Subcutaneous adipose tissue (tissue), 4 donors: ENCODE data around the gene ART4. TPM values are rescaled to one million over a fixed set of nuclear protein-coding genes. Genes with fewer than 3 reads are reported as not detected.

Source experiments
- CTCF ChIP-seq: fragments of 450-650 bp; IDR thresholded peaks from one replicate; pipeline ENCODE4 v1.5.1; 2016; ENCODE audit warnings: low read depth, mild to moderate bottlenecking, control low read depth, antibody characterized with exemption, moderate library complexity
- total RNA-seq, 4 donors: library from RNA; depleted of rRNA; stranded (reverse); fragments of >200 nt; gene quantifications; one replicate each; pipeline ENCODE4 v1.1.0, GENCODE V29; 2016

ART4 gene
- total RNA-seq, 4 donors from 2014 or later = 0.33 to 1.9 (median 0.61) TPM

- TF ChIP-seq CTCF = no peak
These were observed 27.9 kb upstream of the ART4 start for GRCh38 chr12:14871247-14871646.

- TF ChIP-seq CTCF = no peak
These were observed 25.7 kb upstream of the ART4 start for GRCh38 chr12:14868916-14869506.

DNA sequence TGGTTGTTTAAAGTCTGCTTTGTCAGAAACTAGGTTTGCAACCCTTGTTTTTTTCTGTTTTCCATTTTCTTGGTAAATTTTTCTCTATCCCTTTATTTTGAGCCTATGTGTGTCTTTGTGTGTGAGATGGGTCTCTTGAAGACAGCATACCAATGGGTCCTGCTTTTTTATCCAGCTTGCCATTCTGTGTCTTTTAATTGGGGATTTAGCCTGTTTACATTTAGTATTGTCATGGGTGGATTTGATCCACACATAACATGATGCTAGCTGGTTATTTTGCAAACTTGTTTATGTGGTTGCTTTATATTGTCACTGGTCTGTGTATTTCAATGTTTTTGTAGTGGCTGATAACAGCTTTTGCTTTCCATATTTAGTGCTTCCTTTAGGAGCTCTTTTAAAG is 17.2 kb upstream of the ART4 start:
- no peak for TF ChIP-seq CTCF

GRCh38 chr12:14858513-14858912 is 15.2 kb upstream of the ART4 start:
- no peak for TF ChIP-seq CTCF

- TF ChIP-seq CTCF = no peak
These were observed 11.4 kb upstream of the ART4 start for GRCh38 chr12:14854586-14855183.

DNA sequence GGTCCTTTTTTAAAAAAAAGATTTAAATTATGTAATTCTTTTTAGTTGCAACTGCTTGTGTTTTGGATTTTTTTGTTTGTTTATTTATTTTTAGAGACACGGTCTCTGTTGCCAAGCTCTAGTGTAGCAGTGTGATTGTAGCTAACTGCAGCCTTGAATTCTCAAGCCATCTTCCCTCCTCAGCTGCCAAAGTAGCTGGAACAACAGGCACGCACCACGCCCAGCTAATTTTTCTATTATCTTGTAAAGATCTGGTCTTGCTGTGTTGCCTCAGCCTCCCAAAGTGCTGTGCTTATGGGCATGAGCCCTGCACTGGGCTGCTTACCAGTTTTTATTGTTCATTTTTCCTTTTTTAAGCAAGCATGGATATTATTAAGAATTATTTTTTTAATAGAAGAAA is 10.6 kb upstream of the ART4 start:
- TF ChIP-seq CTCF = no peak

GRCh38 chr12:14852880-14853279 is 9.6 kb upstream of the ART4 start:
- no peak for TF ChIP-seq CTCF
